Measurements from ENCODE around the gene ZEB2. TPM values are rescaled to one million over a fixed set of nuclear protein-coding genes. Genes with fewer than 3 reads are reported as not detected.

The ZEB2 gene
- total and polyA plus RNA-seq, 9 donors = 55.3 to 250 (median 174) TPM

DNA sequence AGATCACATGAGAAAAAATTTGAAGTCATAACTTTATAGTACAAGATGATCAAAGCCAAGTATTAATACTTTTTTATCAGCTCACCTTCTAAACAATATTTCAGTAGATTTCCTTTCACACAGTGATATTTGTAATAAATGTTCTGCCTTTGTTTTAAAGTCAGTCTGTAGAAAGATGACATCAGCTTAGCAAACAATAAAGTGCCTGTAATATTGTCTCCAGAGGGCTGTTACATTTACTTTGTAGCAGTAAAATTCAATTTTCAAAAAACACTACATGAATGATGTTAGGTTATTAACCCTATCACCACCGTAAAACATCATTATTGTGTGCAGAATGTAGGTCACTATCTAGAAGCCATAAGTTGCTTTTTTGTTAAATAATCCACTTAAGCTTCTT, 49.6 kb downstream of the ZEB2 start:
- intact Hi-C loops (cut with DNase I) = no loop called here
- H3K9me3 ChIP-seq = no peaks in the 10 kb centered on the region
- DNase-seq = no peak
- H3K36me3 ChIP-seq = no peaks in the 10 kb centered on the region
- no peak overlapping the region for H3K27ac ChIP-seq
- 35 to 66% (median 59%) methylated on average over 1 of the region's 1 CpG for WGBS, 3 donors
- no peaks in the 10 kb centered on the region for H3K27me3 ChIP-seq
- no peak overlapping the region for H3K4me3 ChIP-seq
- H3K4me1 ChIP-seq (ENCODE audit: insufficient read depth) = peaks cover 20% of the 10 kb centered on the region
- no peak for TF ChIP-seq EP300 (IDR thresholded peaks at IDR 0.05)
- TF ChIP-seq POLR2A (IDR thresholded peaks at IDR 0.05) = no peak
- TF ChIP-seq, protein P1, sequence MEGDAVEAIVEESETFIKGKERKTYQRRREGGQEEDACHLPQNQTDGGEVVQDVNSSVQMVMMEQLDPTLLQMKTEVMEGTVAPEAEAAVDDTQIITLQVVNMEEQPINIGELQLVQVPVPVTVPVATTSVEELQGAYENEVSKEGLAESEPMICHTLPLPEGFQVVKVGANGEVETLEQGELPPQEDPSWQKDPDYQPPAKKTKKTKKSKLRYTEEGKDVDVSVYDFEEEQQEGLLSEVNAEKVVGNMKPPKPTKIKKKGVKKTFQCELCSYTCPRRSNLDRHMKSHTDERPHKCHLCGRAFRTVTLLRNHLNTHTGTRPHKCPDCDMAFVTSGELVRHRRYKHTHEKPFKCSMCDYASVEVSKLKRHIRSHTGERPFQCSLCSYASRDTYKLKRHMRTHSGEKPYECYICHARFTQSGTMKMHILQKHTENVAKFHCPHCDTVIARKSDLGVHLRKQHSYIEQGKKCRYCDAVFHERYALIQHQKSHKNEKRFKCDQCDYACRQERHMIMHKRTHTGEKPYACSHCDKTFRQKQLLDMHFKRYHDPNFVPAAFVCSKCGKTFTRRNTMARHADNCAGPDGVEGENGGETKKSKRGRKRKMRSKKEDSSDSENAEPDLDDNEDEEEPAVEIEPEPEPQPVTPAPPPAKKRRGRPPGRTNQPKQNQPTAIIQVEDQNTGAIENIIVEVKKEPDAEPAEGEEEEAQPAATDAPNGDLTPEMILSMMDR (IDR thresholded peaks at IDR 0.05) = no peak

DNA sequence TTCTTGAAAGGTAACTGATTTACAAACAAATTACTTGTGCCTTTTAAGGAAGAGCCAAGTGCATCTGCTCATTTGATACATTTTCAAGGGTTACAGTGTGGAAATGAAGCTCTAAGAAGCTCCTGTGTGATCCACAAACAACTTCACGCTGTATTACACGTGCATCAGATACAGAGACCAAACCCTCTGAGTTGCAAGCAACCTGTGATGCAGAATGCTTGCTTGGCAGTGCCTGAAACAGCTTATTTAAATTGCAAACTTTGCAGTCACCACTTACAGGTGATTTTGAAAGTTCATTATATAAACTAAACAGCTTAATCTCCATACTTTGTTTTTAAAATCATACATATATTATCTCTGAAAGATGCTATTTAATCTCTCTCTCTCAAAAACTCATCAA, 50.1 kb downstream of the ZEB2 start:
- intact Hi-C loops (cut with DNase I) = no loop called here
- H3K27me3 ChIP-seq = no peaks in the 10 kb centered on the region
- no peak overlapping the region for H3K27ac ChIP-seq
- H3K36me3 ChIP-seq = no peaks in the 10 kb centered on the region
- peaks cover 20% of the 10 kb centered on the region for H3K4me1 ChIP-seq (ENCODE audit: insufficient read depth)
- DNase-seq = no peak
- H3K4me3 ChIP-seq = no peak overlapping the region
- no peaks in the 10 kb centered on the region for H3K9me3 ChIP-seq
- WGBS, 3 donors = 65 to 70% (median 65%) methylated on average over 2 of the region's 2 CpGs
- TF ChIP-seq POLR2A (IDR thresholded peaks at IDR 0.05) = no peak
- TF ChIP-seq EP300 (IDR thresholded peaks at IDR 0.05) = no peak
- TF ChIP-seq, protein P1 (IDR thresholded peaks at IDR 0.05) = no peak

DNA sequence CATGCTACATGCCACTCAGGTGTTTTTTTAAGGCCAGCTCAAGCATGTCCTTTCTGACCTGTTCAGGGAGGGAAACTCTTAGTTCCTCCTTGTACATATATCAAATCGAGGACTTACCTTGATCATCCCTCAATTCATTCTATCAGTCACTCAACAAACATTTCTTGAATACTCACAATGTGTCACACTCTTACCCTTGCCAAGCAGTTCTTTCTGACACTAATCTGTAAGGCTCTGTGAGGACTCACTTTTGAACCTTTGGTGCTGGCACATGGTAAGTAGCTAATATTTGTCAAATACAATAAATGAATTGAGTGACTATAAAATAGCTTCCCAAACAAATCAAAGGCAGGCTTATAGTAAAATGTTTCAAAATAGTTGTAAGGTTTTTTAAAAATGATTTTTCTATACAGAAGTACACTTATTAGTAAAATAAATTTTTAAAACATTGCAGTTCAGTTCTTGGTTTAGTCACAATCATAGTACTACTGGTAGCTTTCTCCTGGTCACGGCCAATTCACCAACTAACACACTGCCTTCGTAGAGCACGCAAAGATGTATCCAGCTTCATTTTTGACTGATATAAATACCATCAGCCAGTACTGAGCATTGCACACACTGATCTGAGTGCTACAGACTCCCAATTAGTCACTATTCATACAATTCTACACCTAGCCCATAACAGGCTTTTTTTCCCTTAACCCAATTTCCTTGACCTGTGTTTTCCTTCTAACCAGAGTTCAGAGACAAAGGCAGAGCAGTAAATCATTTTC, 50.9 kb downstream of the ZEB2 start:
- 60 to 72% (median 64%) methylated on average over 4 of the region's 4 CpGs for WGBS, 3 donors
- no peak overlapping the region for H3K4me3 ChIP-seq
- H3K27ac ChIP-seq = no peak overlapping the region
- no peak for DNase-seq
- peaks cover 17% of the 10 kb centered on the region for H3K4me1 ChIP-seq (ENCODE audit: insufficient read depth)
- no peaks in the 10 kb centered on the region for H3K9me3 ChIP-seq
- no peaks in the 10 kb centered on the region for H3K27me3 ChIP-seq
- no peak for TF ChIP-seq EP300 (IDR thresholded peaks at IDR 0.05)
- TF ChIP-seq, protein P1 (IDR thresholded peaks at IDR 0.05) = no peak
- no peak for TF ChIP-seq POLR2A (IDR thresholded peaks at IDR 0.05)
- intact Hi-C loops (cut with DNase I) = no loop called here
- no peaks in the 10 kb centered on the region for H3K36me3 ChIP-seq

DNA sequence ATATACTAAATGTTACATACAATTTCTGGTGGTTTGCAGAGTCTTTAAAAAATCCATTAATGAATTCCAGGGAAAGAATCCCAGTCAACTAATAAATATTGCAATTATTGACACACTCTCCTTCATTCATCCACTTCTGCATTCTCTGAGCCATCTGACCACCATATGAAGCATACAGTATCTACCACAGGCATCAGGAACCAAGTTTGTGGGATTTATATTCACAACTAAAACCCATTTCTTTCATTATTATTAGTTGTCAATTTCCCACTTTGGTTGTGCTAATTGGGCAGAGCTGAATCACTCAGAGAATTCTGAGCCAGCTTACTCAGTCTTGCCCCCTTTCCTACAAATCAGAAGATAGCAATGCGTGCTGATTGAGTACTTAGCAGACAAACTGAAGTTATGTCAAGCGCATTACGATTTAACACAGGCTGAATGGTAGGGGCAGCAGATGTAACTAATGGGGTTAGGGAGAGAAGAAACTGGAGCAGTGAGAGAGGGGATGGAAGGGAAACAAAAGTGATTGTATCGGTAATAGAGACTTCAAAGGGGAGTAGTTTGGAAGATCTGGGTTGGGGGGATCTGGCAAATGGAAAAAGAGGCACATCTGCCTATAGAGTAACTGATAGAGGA, 52.3 kb downstream of the ZEB2 start:
- H3K4me3 ChIP-seq = no peak overlapping the region
- no peak for DNase-seq
- peaks cover 11% of the 10 kb centered on the region for H3K4me1 ChIP-seq (ENCODE audit: insufficient read depth)
- no peak overlapping the region for H3K27ac ChIP-seq
- H3K36me3 ChIP-seq = no peaks in the 10 kb centered on the region
- no peaks in the 10 kb centered on the region for H3K27me3 ChIP-seq
- 91 to 94% (median 92%) methylated on average over 4 of the region's 4 CpGs for WGBS, 3 donors
- H3K9me3 ChIP-seq = no peaks in the 10 kb centered on the region
- intact Hi-C loops (cut with DNase I) = no loop called here
- TF ChIP-seq, protein P1 (IDR thresholded peaks at IDR 0.05) = no peak
- TF ChIP-seq POLR2A (IDR thresholded peaks at IDR 0.05) = no peak
- no peak for TF ChIP-seq EP300 (IDR thresholded peaks at IDR 0.05)

Measured in ovary (tissue), 9 donors.